ENCODE results near the gene PAK4. TPM values are rescaled to one million over a fixed set of nuclear protein-coding genes. Genes with fewer than 3 reads are reported as not detected.

PAK4 gene
- total RNA-seq, 1 experiment from 2014 or later = 90.1 TPM

- Histone ChIP-seq H3K9ac (ENCODE audit: low read length) (no peak overlapping the region), H3K9me2 (ENCODE audit: insufficient read depth) (no peaks in the 10 kb centered on the region), H3K4me2 (ENCODE audit: low read length) (no peak overlapping the region), H3K27me3 (ENCODE audit: insufficient read depth, low read length) (no peaks in the 10 kb centered on the region), H3K79me2 (ENCODE audit: insufficient read depth, low read length) (peaks cover 55% of the 10 kb centered on the region), H3K4me1 (ENCODE audit: control insufficient read depth in 1 of 2, insufficient read depth in 2 of 2, low read length in 2 of 2) (peaks cover 16 to 22% of the 10 kb centered on the region in 2 experiments; a peak in 3 of 4 replicates), H3K4me3 (replicated peaks in 1 of 2; ENCODE audit: low read depth in 1 of 2, low read length in 2 of 2) (no peak overlapping the region), H2AFZ (ENCODE audit: low read depth, low read length, poor library complexity, severe bottlenecking) (no peak overlapping the region), H4K20me1 (ENCODE audit: insufficient read depth) (no peaks in the 10 kb centered on the region), H3K27ac (ENCODE audit: low read depth, low read length) (no peak overlapping the region), H3K9me3 (ENCODE audit: control insufficient read depth in 1 of 2, insufficient read depth in 1 of 2, low read depth in 1 of 2, low read length in 2 of 2) (no peaks in the 10 kb centered on the region), H3K36me3 (ENCODE audit: control insufficient read depth in 1 of 2, insufficient read depth in 2 of 2, low read length in 2 of 2) (no peaks in the 10 kb centered on the region)
- no peak for TF ChIP-seq SP1 (IDR thresholded peaks at IDR 0.05; ENCODE audit: low read depth)
- TF ChIP-seq EZH2 (IDR thresholded peaks at IDR 0.05) = no peak
- no peak for TF ChIP-seq ZNF274 (IDR thresholded peaks at IDR 0.05; ENCODE audit: low read depth, low read length)
- TF ChIP-seq ZBTB33 (IDR thresholded peaks at IDR 0.05; ENCODE audit: extremely low read depth, insufficient replicate concordance, low read length) = no peak
- no peak for TF ChIP-seq SIN3A (IDR thresholded peaks at IDR 0.05; ENCODE audit: low read depth)
- TF ChIP-seq SRF (IDR thresholded peaks at IDR 0.05; ENCODE audit: low read depth) = no peak
- ATAC-seq (no peak), DNase-seq (ENCODE audit: low read depth, low spot score) (no peak)
- CTCF ChIA-PET = no interaction called here
- POLR2A ChIA-PET = no interaction called here
- RAD21 ChIA-PET (ENCODE audit: low non-redundant PET in 1 of 2, low total read pairs in 2 of 2, uncharacterized antibody in 2 of 2, unreplicated experiment in 2 of 2) = no interaction called here
- intact Hi-C loops (cut with micrococcal nuclease) = no loop called here
- BruUV-seq (replicated peaks) = no TSS peak
These were observed 38.7 kb downstream of the PAK4 start for GRCh38 chr19:39164289-39164688.

- ATAC-seq = no peak
- no TSS peak for BruUV-seq (replicated peaks)
- H3K36me3 ChIP-seq (ENCODE audit: control insufficient read depth in 1 of 2, insufficient read depth in 2 of 2, low read length in 2 of 2) = peaks cover 0 to 5% of the 10 kb centered on the region in 2 experiments; a peak in 1 of 4 replicates
- peaks cover 41% of the 10 kb centered on the region for H3K79me2 ChIP-seq (ENCODE audit: insufficient read depth, low read length)
- DNase-seq (ENCODE audit: low read depth, low spot score) = no peak
- no peak overlapping the region for H2AFZ ChIP-seq (ENCODE audit: low read depth, low read length, poor library complexity, severe bottlenecking)
- H3K9me3 ChIP-seq (ENCODE audit: control insufficient read depth in 1 of 2, insufficient read depth in 1 of 2, low read depth in 1 of 2, low read length in 2 of 2) = no peaks in the 10 kb centered on the region
- no peak overlapping the region for H3K4me2 ChIP-seq (ENCODE audit: low read length)
- H3K4me1 ChIP-seq (ENCODE audit: control insufficient read depth in 1 of 2, insufficient read depth in 2 of 2, low read length in 2 of 2) = peaks cover 16 to 22% of the 10 kb centered on the region in 2 experiments; a peak in 3 of 4 replicates
- H3K27ac ChIP-seq (ENCODE audit: low read depth, low read length) = no peak overlapping the region; the same call in 1 of the 2 replicates
- intact Hi-C loops (cut with micrococcal nuclease) = loop anchor here (1.0 kb wide), 1 partner anchor 40 kb away; no protein-coding TSS in a partner anchor
- no peak overlapping the region for H3K4me3 ChIP-seq (replicated peaks in 1 of 2; ENCODE audit: low read depth in 1 of 2, low read length in 2 of 2)
- no peaks in the 10 kb centered on the region for H4K20me1 ChIP-seq (ENCODE audit: insufficient read depth)
- no peaks in the 10 kb centered on the region for H3K27me3 ChIP-seq (ENCODE audit: insufficient read depth, low read length)
- POLR2A ChIA-PET = no interaction called here
- CTCF ChIA-PET = no interaction called here
- no peak overlapping the region for H3K9ac ChIP-seq (ENCODE audit: low read length)
- H3K9me2 ChIP-seq (ENCODE audit: insufficient read depth) = no peaks in the 10 kb centered on the region
- RAD21 ChIA-PET (ENCODE audit: low non-redundant PET in 1 of 2, low total read pairs in 2 of 2, uncharacterized antibody in 2 of 2, unreplicated experiment in 2 of 2) = no interaction called here
- TF ChIP-seq CTCF (IDR thresholded peaks at IDR 0.05 in 2 of 3, conservative IDR thresholded peaks at IDR 0.05 in 1 of 3; ENCODE audit: borderline replicate concordance in 1 of 3, insufficient read depth in 1 of 3, low read depth in 2 of 3, low read length in 2 of 3) (no peak), EGR1 (IDR thresholded peaks at IDR 0.05; ENCODE audit: low read depth) (no peak), ATF3 (IDR thresholded peaks at IDR 0.05) (no peak), EZH2 (IDR thresholded peaks at IDR 0.05) (no peak), REST (IDR thresholded peaks at IDR 0.05; ENCODE audit: low read depth) (no peak), ZFX (IDR thresholded peaks at IDR 0.05) (no peak), EZH2phosphoT487 (IDR thresholded peaks at IDR 0.05; ENCODE audit: borderline replicate concordance) (no peak), POLR2A (IDR thresholded peaks at IDR 0.05; ENCODE audit: borderline replicate concordance, extremely low read depth, insufficient read depth, insufficient read length) (no peak)
These were observed 40.3 kb downstream of the PAK4 start for GRCh38 chr19:39165857-39166256.
